IPS-20b (cell line): Measurements from ENCODE around the gene TPK1.
A peak's percentile ranks its signal among the peaks of the same experiment; 100 is the strongest.

Source experiments
- H3K27ac ChIP-seq: one replicate; pipeline ENCODE4 v1.5.1; 2013; ENCODE audit warnings: low read length
- H3K27me3 ChIP-seq: 2 replicates; pipeline ENCODE4 v1.6.1; 2013; ENCODE audit warnings: mild to moderate bottlenecking, low read length, inconsistent platforms; ENCODE audit not compliant: insufficient read depth
- H3K36me3 ChIP-seq: 2 replicates; pipeline ENCODE4 v1.6.1; 2013; ENCODE audit warnings: low read depth, mild to moderate bottlenecking, inconsistent platforms, low read length, moderate library complexity; ENCODE audit not compliant: insufficient read depth
- H3K4me1 ChIP-seq: 2 replicates; pipeline ENCODE4 v1.6.1; 2013; ENCODE audit warnings: mild to moderate bottlenecking, control low read depth, inconsistent platforms, low read length, moderate library complexity; ENCODE audit not compliant: insufficient read depth
- H3K4me3 ChIP-seq: 2 replicates; pipeline ENCODE4 v1.5.1; 2013; ENCODE audit warnings: mild to moderate bottlenecking, low read length, inconsistent platforms
- H3K9ac ChIP-seq: 2 replicates; pipeline ENCODE4 v1.6.1; 2013; ENCODE audit warnings: low read depth, mild to moderate bottlenecking, inconsistent platforms, low read length, moderate library complexity
- H3K9me3 ChIP-seq: 2 replicates; pipeline ENCODE4 v1.6.1; 2013; ENCODE audit warnings: mild to moderate bottlenecking, low read depth, low read length, inconsistent platforms; ENCODE audit not compliant: insufficient read depth

The TPK1 gene

DNA sequence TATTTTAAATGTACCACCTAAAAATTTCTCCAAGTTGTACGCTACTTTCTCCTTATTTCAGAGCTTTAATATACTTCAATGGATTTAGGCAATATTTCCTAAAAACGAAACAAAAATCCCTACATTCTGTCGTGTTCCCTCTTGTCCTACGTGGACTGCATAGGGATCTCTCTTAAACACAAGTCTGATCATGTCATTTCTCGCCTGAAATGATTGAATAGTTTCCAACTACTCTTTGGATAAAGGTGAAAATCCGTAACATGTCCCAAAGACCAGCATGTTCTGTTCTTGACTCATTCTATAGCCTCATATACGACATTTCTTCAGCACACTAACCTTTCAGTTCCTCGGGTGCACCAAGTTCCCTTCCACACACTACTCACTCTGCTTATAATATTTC, 17.7 kb upstream of the TPK1 start:
- Histone ChIP-seq H3K9ac (no peak overlapping the region), H3K27ac (no peak overlapping the region), H3K36me3 (no peaks in the 10 kb centered on the region), H3K9me3 (no peaks in the 10 kb centered on the region), H3K4me1 (peaks cover 10% of the 10 kb centered on the region), H3K4me3 (no peak overlapping the region), H3K27me3 (no peaks in the 10 kb centered on the region)

DNA sequence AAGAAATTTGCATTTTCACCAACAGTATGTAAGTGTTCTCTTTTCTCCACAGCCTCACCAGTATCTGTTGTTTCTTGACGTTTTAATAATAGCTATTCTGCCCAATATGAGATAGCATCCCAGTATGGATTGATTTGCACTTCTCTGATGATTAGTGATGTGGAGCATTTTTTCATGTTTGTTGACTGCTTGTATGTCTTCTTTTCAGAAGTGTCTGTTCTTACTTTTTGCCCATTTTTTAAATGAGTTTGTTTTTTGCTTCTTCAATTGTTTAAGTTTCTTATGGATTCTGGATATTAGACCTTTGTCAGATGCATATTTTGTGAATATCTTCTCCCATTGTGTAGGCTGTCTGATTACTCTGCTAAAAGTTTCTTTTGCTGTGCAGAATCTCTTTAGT, 12.2 kb upstream of the TPK1 start:
- Histone ChIP-seq H3K4me1 (no peaks in the 10 kb centered on the region), H3K4me3 (no peak overlapping the region), H3K9me3 (no peaks in the 10 kb centered on the region), H3K27me3 (no peaks in the 10 kb centered on the region), H3K36me3 (no peaks in the 10 kb centered on the region), H3K27ac (no peak overlapping the region), H3K9ac (no peak overlapping the region)

DNA sequence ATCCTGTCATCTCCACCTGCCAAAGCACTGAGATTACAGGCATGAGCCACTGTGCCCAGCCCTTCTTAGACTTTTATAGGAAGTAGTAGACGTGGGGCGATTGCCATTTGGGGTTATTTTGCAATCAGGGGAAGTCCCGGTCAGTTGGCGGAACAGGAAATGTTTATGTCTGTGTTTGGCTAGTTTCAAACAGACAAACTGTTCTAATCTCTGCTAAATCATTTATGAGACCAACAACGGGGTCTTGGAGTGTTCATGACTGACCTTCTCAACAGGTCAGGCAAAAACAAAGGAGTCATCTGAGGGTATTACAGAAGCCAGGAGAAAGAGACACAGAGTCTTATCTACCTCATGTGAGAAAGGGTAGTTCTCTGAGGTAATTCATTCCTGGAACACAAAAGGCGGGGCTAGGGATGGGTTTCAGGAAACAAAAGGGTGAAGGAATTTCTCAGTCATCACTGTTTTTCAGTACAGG, 6.6 kb upstream of the TPK1 start:
- Histone ChIP-seq H3K9ac (no peak overlapping the region; the same call in 1 of the 2 replicates), H3K27ac (peak overlapping the region; percentile 56), H3K36me3 (no peaks in the 10 kb centered on the region), H3K4me3 (no peak overlapping the region), H3K9me3 (no peaks in the 10 kb centered on the region), H3K4me1 (0 out of 2 replicates have a peak, but pooled peaks cover 2% of the 10 kb centered on the region), H3K27me3 (no peaks in the 10 kb centered on the region)

DNA sequence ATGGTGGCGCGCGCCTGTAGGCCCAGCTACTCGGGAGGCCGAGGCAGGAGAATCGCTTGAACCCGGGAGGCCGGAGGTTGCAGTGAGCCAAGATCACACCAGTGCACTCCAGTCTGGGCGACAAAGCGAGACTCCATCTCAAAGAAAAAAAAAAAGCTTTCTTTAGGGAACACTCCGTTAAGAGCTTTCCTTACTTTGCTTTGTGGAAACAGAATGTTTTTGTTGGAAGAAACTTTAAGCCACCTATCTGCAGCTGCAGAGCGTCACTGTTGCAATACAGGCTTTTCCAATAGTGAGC, 641 bp upstream of the TPK1 start:
- H3K36me3 ChIP-seq = no peaks in the 10 kb centered on the region
- H3K4me1 ChIP-seq = 0 out of 2 replicates have a peak, but pooled peaks cover 3% of the 10 kb centered on the region
- peaks cover 13% of the 10 kb centered on the region; the same call in 1 of the 2 replicates for H3K27me3 ChIP-seq
- H3K27ac ChIP-seq = no peak overlapping the region
- no peaks in the 10 kb centered on the region for H3K9me3 ChIP-seq
- peak overlapping the region; percentile 83; the same call in 1 of the 2 replicates for H3K9ac ChIP-seq
- H3K4me3 ChIP-seq = peak overlapping the region; percentile 92; the same call in 1 of the 2 replicates

DNA sequence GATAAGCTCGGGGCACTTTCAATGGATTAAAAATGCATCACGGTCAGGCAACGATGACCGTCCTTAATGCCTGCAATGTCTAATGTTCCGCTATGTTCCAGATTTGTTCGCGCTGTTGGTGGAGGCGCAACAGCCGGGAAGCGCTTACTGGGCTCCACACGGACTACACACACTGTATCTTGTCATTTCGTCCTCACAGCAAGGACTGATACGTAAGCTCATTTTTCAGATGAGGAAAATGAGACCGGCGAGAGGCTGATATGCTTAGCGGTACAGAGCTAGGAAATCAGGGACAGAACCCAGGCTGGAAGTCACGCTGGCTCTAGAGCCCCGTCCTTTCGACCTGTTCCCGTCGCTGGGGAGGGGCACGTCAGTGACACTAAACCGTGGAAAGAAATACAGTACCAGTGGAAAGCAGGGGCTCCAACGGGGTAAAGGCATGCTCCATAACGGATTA, 670 bp downstream of the TPK1 start:
- Histone ChIP-seq H3K9me3 (no peaks in the 10 kb centered on the region), H3K4me1 (0 out of 2 replicates have a peak, but pooled peaks cover 3% of the 10 kb centered on the region), H3K27me3 (peaks cover 13% of the 10 kb centered on the region; the same call in 1 of the 2 replicates), H3K27ac (no peak overlapping the region), H3K4me3 (peak overlapping the region; percentile 92), H3K36me3 (no peaks in the 10 kb centered on the region), H3K9ac (peak overlapping the region; percentile 83; the same call in 1 of the 2 replicates)

DNA sequence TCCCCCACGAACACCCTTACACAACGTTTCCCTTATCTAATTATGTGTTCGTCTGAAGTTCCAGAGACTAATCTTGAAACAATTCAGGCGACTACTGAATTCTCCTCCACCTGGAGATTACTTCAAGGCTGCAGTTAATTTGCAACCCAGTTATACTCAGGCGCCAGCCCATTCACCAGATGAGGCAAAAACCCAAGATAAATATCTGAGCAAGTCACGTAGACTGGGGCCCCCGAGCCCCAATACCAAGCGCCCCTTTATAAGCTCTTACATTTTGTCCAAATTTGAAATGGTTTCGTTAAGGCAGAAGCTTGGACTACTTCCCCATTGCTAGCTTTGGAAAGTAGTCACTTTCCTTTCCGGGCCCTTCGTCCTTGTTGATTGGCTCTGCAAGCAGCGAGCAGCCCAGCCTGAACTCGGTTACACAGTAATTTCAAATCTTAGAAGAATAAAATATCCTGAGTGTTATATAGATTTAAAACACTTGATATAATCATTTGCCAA, 1.2 kb downstream of the TPK1 start:
- Histone ChIP-seq H3K27me3 (peaks cover 13% of the 10 kb centered on the region; the same call in 1 of the 2 replicates), H3K27ac (no peak overlapping the region), H3K4me1 (0 out of 2 replicates have a peak, but pooled peaks cover 3% of the 10 kb centered on the region), H3K36me3 (no peaks in the 10 kb centered on the region), H3K9ac (peak overlapping the region; percentile 83; the same call in 1 of the 2 replicates), H3K9me3 (no peaks in the 10 kb centered on the region), H3K4me3 (peak overlapping the region; percentile 92)

DNA sequence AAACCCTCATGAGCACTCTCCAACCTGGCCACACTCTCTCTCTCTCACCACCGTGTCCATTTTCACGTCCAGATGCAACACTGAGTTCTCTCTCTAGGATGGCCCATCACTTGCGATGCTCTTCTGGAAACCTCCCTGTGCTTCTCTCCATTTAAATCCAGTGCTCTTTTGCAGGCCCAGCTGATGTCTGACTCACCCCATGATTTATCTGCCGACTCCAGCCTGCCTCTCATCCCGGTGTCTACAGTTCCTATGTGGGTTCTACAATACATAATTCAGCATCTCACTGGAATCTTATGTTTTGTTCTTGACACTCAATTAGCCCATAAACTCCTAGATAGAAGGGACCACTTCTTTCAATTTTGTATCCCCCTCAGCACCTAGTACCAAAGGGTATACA, 5.0 kb downstream of the TPK1 start:
- Histone ChIP-seq H3K4me3 (no peak overlapping the region), H3K9ac (no peak overlapping the region), H3K36me3 (no peaks in the 10 kb centered on the region), H3K9me3 (no peaks in the 10 kb centered on the region), H3K4me1 (peaks cover 9% of the 10 kb centered on the region), H3K27me3 (peaks cover 13% of the 10 kb centered on the region; the same call in 1 of the 2 replicates), H3K27ac (no peak overlapping the region)

DNA sequence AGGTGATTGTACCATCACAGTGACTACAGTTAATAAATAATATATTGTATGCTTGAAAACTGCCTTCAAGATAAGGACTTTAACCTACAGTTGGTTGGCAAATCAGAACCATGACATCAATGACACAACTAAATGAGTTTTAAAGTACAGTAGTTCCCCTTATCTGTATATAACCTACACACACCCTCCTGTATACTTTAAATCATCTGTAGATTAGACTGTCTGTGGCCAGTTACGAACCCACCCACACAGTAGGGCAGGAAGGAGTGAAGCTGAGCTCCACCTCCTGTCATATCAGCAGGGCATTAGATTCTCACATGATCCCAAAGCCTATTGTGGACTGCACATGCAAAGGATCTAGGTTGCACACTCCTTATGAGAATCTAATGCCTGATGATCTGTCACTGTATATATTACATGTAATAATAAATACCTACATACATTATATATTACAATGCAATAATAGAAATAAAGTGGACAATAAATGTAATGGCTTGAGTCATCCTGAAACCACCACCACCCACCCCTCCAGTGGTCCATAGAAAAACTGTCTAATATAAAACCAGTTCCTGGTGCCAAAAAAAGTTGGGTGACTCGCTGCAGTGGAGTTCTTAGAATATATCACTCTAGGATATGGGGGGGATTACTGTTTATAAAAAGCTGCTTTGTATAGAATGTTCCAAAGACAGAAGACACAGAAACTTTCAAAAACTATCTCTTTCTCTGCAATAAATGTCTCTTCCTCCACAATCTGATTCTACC, 5.6 kb downstream of the TPK1 start:
- peaks cover 9% of the 10 kb centered on the region for H3K4me1 ChIP-seq

DNA sequence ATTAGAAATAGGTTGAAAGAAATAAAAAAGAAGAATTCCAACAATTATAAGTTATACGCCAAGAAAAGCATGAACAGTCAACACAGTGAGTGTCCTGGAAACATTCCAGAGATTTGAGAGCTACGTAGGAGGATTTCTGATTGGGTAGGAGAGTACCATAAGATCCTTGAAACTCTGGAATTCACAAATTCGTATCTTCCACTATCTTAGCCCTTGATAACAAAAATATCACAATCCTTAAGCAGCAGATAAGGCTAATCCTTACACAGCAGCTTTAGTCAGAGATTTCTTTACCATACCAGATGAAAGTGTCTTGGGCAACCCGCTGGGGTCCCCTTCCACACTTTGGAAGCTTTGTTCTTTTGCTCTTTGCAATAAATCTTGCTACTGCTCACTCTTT, 8.2 kb downstream of the TPK1 start:
- peaks cover 6% of the 10 kb centered on the region for H3K4me1 ChIP-seq
- H3K27me3 ChIP-seq = no peaks in the 10 kb centered on the region
- H3K4me3 ChIP-seq = no peak overlapping the region
- H3K9ac ChIP-seq = no peak overlapping the region
- H3K27ac ChIP-seq = no peak overlapping the region
- no peaks in the 10 kb centered on the region for H3K9me3 ChIP-seq
- H3K36me3 ChIP-seq = no peaks in the 10 kb centered on the region

More for the DNA sequence above, 5.6 kb downstream of the TPK1 start:
- Histone ChIP-seq H3K9me3 (no peaks in the 10 kb centered on the region), H3K9ac (no peak overlapping the region), H3K27me3 (peaks cover 13% of the 10 kb centered on the region; the same call in 1 of the 2 replicates), H3K4me3 (no peak overlapping the region), H3K36me3 (no peaks in the 10 kb centered on the region), H3K27ac (no peak overlapping the region)

DNA sequence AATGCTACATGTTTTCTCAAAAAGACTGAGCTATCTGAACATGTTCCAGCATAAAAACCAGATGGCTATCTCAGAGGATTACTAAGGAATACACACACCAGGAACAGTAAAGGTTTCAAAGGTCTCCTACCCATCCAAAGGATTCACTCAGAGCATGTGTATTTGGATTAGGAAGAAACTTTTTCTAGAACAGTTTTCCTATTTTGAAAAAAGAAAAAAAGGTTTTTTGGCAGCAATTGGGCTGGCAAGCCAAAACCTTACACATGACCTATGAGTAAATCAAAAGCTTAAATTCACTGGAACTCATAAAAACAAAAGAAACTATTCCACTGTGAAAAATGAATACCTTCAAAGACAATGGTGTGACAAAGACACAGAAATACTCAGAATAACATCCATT, 9.6 kb downstream of the TPK1 start:
- peaks cover 10% of the 10 kb centered on the region for H3K4me1 ChIP-seq
- H3K9me3 ChIP-seq = no peaks in the 10 kb centered on the region
- H3K27ac ChIP-seq = no peak overlapping the region

DNA sequence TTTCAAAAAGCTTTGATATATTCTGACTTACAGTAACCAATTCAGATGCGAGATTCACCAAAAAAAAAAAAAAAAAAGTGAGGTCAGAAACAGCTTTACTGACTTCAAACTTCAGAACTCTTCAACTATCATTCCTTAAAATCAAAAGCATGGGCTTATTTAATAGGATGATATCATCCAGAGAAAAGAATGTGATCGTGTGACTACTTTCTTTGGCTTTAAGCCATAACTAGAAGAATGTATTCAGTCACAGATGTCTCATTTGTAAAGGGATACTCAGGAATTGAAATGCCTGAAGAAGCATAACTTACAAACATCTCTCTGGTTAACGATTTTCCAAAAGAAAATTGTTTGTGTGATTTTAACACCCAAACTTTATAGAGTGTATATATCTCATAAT, 11.5 kb downstream of the TPK1 start:
- Histone ChIP-seq H3K36me3 (no peaks in the 10 kb centered on the region), H3K27ac (no peak overlapping the region), H3K27me3 (no peaks in the 10 kb centered on the region), H3K4me3 (no peak overlapping the region), H3K4me1 (peaks cover 10% of the 10 kb centered on the region), H3K9me3 (no peaks in the 10 kb centered on the region), H3K9ac (no peak overlapping the region)

More for the DNA sequence above, 9.6 kb downstream of the TPK1 start:
- Histone ChIP-seq H3K4me3 (no peak overlapping the region), H3K36me3 (no peaks in the 10 kb centered on the region), H3K27me3 (no peaks in the 10 kb centered on the region), H3K9ac (no peak overlapping the region)

DNA sequence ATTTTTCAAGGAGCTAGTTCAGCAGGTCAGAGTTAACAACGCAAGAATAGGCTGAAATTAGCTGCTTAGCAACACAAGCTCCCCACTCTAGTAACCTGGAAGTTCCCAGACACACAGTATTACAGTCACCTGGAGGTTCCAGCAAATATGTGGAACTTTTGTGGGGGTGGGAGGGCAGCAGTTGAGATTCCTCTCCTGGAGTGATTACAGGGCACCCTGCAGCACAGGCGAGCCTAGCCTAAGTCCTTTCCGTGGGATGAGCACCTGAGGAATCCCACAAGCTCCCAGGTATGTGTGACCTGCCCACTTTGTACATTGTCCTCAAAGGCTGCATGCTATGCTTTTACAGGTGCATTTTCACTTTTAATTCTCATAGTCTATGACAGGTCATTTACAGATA, 13.6 kb downstream of the TPK1 start:
- no peaks in the 10 kb centered on the region for H3K36me3 ChIP-seq
- no peak overlapping the region for H3K4me3 ChIP-seq
- H3K27me3 ChIP-seq = no peaks in the 10 kb centered on the region
- H3K9ac ChIP-seq = no peak overlapping the region
- H3K4me1 ChIP-seq = peaks cover 10% of the 10 kb centered on the region
- no peak overlapping the region for H3K27ac ChIP-seq
- no peaks in the 10 kb centered on the region for H3K9me3 ChIP-seq
